Embryonic facial prominence (tissue), 1 donor: ENCODE data around the gene PET100.

Experiments
- DNase-seq: peaks from one replicate; pipeline ENCODE4 v3.0.0-alpha.2; 2016; ENCODE audit errors: extremely low spot score

Gene PET100

GRCh38 chr19:7629347-7630054, at the start of gene PET100, which contains the start of gene XAB2:
PET100 (plus strand) TSS chr19:7629793; CDS start chr19:7629834, 41 bp downstream.
XAB2 (minus strand) TSS chr19:7629545; CDS start chr19:7629527, 18 bp downstream.
- DNase-seq = peak; percentile 99

GRCh38 chr19:7582446-7582845, 47.1 kb upstream of the PET100 start:
- no peak for DNase-seq

GRCh38 chr19:7589822-7590221, 39.8 kb upstream of the PET100 start:
- no peak for DNase-seq

- no peak for DNase-seq
Measured at GRCh38 chr19:7590256-7590655, 39.3 kb upstream of the PET100 start.

GRCh38 chr19:7595466-7596133, 34.0 kb upstream of the PET100 start, which contains the start of gene CAMSAP3:
CAMSAP3 (plus strand) TSS chr19:7595863; CDS start chr19:7596003, 140 bp downstream.
- peak; percentile 30 for DNase-seq

GRCh38 chr19:7596211-7596937, 33.2 kb upstream of the PET100 start:
- no peak for DNase-seq

GRCh38 chr19:7597689-7598088, 31.9 kb upstream of the PET100 start:
- no peak for DNase-seq

GRCh38 chr19:7598180-7598579, 31.4 kb upstream of the PET100 start:
- DNase-seq = no peak

GRCh38 chr19:7600721-7601120, 28.9 kb upstream of the PET100 start:
- no peak for DNase-seq

GRCh38 chr19:7602240-7602934, 27.2 kb upstream of the PET100 start:
- DNase-seq = no peak

- no peak for DNase-seq
Measured at GRCh38 chr19:7602935-7603497, 26.6 kb upstream of the PET100 start.

- DNase-seq = no peak
Measured at GRCh38 chr19:7603919-7604318, 25.7 kb upstream of the PET100 start.

GRCh38 chr19:7605490-7606222, 23.9 kb upstream of the PET100 start:
- no peak for DNase-seq

GRCh38 chr19:7606289-7606688, 23.3 kb upstream of the PET100 start:
- DNase-seq = no peak

GRCh38 chr19:7607212-7607873, 22.2 kb upstream of the PET100 start:
- no peak for DNase-seq

- DNase-seq = no peak
Measured at GRCh38 chr19:7607874-7608560, 21.6 kb upstream of the PET100 start.

GRCh38 chr19:7610491-7611240, 18.9 kb upstream of the PET100 start:
- no peak for DNase-seq

- no peak for DNase-seq
Measured at GRCh38 chr19:7611541-7612279, 17.9 kb upstream of the PET100 start.
